Epithelial cell of proximal tubule (primary cell): ENCODE data around the gene TM9SF4. TPM values are rescaled to one million over a fixed set of nuclear protein-coding genes. Genes with fewer than 3 reads are reported as not detected.
"Not testable (repeated sequence)": the region's sequence is repeated elsewhere in the genome, so short reads cannot be mapped to it uniquely, and the experiment has no call there.

Experiments used
- DNase-seq: peaks from one replicate; pipeline ENCODE4 v3.0.0-alpha.2; 2011; ENCODE audit warnings: low read depth
- H3K4me3 ChIP-seq: 2 replicates; pipeline ENCODE4 v1.5.1; 2011; ENCODE audit warnings: low read depth, mild to moderate bottlenecking, low read length
- total RNA-seq: library from RNA; depleted of rRNA; stranded (reverse); fragments of >200 nt; gene quantifications from 2 replicates; pipeline ENCODE4 v1.2.3, GENCODE V29; 2015
- TF ChIP-seq, protein P1 (sequence below): conservative IDR thresholded peaks from 2 replicates; pipeline ENCODE4 v1.5.1; 2012; ENCODE audit warnings: low read depth, mild to moderate bottlenecking, low read length

The TM9SF4 gene
- total RNA-seq, 1 donor from 2014 or later: 25.7 TPM

DNA sequence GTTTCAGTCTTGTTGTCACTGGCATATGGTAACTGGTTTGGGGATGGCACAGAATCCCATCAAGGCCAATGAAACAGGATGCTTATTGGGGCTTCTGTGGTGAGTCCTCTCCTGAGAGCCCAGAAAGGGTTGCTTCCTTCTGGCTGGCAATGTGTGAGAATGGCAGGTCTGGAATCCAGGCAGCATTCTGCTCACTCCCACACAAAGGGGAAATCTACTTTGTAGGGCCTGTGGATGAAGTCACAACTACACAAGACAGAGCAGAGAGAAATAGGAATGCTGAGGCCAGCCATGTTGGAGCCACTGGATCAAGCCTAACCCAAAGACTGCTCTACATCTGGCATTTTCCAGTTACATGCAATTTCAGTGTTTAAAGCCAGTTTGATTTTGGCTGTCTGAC lies 82.4 kb downstream of the TM9SF4 start:
- DNase-seq: no peak
- no peak overlapping the region for H3K4me3 ChIP-seq
- TF ChIP-seq, protein P1, sequence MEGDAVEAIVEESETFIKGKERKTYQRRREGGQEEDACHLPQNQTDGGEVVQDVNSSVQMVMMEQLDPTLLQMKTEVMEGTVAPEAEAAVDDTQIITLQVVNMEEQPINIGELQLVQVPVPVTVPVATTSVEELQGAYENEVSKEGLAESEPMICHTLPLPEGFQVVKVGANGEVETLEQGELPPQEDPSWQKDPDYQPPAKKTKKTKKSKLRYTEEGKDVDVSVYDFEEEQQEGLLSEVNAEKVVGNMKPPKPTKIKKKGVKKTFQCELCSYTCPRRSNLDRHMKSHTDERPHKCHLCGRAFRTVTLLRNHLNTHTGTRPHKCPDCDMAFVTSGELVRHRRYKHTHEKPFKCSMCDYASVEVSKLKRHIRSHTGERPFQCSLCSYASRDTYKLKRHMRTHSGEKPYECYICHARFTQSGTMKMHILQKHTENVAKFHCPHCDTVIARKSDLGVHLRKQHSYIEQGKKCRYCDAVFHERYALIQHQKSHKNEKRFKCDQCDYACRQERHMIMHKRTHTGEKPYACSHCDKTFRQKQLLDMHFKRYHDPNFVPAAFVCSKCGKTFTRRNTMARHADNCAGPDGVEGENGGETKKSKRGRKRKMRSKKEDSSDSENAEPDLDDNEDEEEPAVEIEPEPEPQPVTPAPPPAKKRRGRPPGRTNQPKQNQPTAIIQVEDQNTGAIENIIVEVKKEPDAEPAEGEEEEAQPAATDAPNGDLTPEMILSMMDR: no peak

DNA sequence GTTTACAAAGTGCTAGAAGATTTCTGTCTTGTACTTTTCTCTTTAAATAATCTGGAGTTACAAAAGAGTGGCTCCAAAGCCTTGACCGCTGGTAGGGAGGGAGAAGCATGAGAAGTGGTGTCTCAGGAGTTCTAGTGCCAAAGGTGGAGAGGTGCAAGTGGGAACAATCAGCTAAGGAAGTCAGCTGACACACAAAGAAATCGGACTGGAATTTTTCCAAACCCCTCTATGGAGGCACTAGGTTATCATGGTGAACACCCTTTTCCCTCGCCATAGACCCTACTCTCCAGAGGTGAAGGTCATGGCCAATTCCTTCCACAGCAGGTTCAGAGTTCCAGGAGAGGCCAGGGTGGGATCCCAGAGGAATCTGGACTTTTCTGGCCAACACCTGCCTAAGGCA lies 83.2 kb downstream of the TM9SF4 start:
- no peak for DNase-seq
- no peak overlapping the region for H3K4me3 ChIP-seq
- TF ChIP-seq, protein P1: no peak

DNA sequence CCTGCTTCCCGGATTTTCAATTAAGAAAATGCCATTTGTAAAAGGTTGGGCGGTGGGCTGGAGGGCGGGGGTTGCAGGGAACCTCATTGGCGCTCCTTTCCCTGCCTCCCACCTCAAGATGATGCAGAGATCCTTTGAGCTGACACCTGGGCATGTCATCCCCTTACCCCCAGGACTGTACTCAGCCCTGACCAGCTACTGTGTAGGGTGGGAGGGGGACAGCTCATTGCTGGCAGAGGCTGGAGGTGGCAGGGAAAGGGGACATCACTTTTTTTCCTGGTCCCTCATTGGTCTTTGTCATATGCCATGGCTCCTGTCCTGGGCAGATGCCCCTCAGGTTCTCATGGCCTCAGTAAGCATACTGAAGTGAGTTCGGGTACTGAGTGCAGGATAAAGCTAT lies 83.8 kb downstream of the TM9SF4 start:
- not testable (repeated sequence) for H3K4me3 ChIP-seq, DNase-seq

DNA sequence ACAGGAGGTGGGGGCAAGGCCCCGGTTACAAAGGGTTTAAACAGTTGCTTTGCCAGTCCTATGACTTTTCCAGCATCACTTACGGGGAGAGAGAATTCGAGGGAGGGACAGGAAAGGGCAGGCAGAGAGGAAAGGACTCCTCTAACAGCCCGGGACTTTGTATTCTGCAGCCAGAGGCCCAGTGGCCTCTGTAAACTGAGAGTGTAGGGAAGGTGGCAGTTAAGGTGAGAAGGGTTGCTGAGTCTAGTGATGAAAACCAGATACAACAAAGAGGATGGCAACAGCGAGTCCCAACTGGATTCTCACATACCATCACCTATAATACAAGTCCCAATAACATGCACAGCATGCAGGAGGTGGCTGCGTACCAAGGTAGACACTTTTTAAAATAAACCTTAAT lies 84.5 kb downstream of the TM9SF4 start:
- DNase-seq: no peak
- TF ChIP-seq, protein P1: no peak
- H3K4me3 ChIP-seq: no peak overlapping the region

DNA sequence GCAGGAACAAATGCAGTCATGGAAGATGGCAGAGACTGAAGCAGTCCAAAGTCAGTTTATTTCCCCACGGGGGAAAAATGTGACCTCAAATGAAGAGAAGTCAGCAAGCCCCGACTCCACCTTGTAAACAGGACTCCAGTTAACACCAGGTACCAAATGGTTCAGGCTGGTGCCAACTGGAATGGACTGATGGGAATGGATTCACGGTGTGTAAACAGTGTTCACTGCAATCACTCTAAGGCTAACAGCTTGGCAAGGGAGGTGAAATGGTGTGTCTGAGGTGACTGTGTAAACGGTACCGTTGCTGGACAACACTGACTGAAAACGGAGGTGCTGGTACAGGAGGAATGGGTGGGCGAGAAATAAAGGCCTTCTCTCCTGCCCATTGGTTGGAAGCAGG lies 86.1 kb downstream of the TM9SF4 start:
- H3K4me3 ChIP-seq: no peak overlapping the region
- DNase-seq: no peak
- TF ChIP-seq, protein P1: no peak

DNA sequence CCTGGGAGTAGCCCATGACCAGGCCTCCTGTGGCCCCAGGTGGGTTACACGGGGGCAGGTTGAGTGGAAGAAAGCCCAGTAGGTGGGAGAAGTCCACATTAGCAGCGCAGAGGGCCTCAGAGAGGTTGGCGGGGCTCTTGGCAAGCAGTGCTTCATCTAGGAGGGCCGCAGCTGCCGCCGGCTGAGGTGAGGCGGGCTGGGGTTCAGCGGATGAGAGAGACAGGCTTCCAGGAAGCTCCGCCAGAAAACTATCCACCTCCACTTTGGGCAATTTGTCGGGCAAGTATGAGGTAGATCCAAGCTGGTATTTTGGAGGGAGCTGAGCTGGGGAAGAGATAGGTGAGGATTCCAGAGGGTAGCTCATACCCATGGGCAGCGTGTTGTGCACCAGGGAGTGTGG lies 87.1 kb downstream of the TM9SF4 start:
- H3K4me3 ChIP-seq, DNase-seq: not testable (repeated sequence)

DNA sequence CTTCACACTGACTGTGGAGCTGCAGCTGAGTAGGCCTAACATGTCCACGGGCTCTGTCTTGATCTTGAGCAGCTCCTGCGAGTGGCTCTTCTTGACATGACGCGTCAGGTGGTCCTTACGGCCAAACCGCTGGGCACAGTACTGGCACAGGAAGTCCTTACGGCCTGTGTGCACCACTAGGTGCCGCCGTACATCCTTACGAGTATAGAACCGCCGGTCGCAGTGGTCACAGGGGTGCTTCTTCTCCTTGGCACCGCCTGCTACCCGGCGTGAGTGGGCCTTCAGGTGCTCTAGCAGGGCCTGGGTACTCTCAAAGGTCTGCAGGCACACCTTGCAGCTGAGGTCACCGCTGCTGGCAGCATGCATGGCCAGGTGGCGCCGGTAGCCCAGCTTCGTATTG lies 87.6 kb downstream of the TM9SF4 start:
- TF ChIP-seq, protein P1: peak; percentile 6

DNA sequence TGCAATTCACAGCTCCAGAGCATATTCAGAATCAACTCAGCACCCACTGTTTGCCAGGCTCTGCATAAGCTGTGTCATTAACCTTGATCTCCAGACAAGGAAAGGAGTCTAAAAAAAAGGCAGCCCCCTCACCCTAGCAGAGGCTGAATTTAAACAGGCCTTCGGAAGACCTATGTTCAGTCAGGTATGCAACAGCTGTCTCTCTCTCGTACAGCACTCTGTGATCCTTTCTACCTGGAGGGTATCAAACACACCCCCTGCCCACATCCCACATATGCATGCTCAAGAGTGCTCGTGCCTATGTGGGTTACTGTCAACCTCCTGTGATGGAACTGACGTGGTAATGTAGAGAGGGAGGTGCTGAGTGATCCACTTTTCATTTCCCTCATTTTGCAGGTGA lies 89.5 kb downstream of the TM9SF4 start:
- H3K4me3 ChIP-seq: no peak overlapping the region
- no peak for DNase-seq
- TF ChIP-seq, protein P1: no peak

More for the DNA sequence above, 87.6 kb downstream of the TM9SF4 start:
- H3K4me3 ChIP-seq, DNase-seq: not testable (repeated sequence)
